Naive thymus-derived CD4-positive, alpha-beta T cell (primary cell): Measurements from ENCODE around the gene MICAL3. TPM values are rescaled to one million over a fixed set of nuclear protein-coding genes. Genes with fewer than 3 reads are reported as not detected.
"Not testable (repeated sequence)": the region's sequence is repeated elsewhere in the genome, so short reads cannot be mapped to it uniquely, and the experiment has no call there.

ENCODE experiments used
- ATAC-seq: fragments of 150-1000 bp; cut with Tn5 transposase; 2 replicates; pipeline ENCODE4 v1.10.0; 2021; ENCODE audit warnings: mild to moderate bottlenecking, moderate library complexity
- CTCF ChIA-PET: fragments of 350-600 bp; sonication (Branson Sonifier 250); formaldehyde crosslinking; loops from one replicate; lab custom pipeline; 2021; ENCODE audit warnings: antibody characterized with exemption; lab: Charles Lee
- POLR2A ChIA-PET: fragments of 350-600 bp; sonication (Branson Sonifier 250); formaldehyde crosslinking; loops from one replicate; lab custom pipeline; 2021; ENCODE audit warnings: antibody characterized with exemption, inconsistent platforms; lab: Charles Lee
- DNase-seq, 9 donors: peaks; one replicate each; pipeline versions ENCODE4 v3.0.0 to v3.0.0-alpha.2; 2020 to 2022; ENCODE audit warnings: mixed read lengths in 1 of 9
- H3K27ac ChIP-seq: one replicate; pipeline ENCODE4 v1.7.0; 2013; ENCODE audit warnings: mild to moderate bottlenecking, low read depth, low read length, moderate library complexity
- H3K27me3 ChIP-seq, 2 donors: one replicate each; pipeline ENCODE4 v1.7.0; 2013; ENCODE audit warnings: low read length in 2 of 2, mild to moderate bottlenecking in 2 of 2, moderate library complexity in 2 of 2; ENCODE audit not compliant: control insufficient read depth in 2 of 2, insufficient read depth in 2 of 2
- H3K36me3 ChIP-seq, 3 experiments: 1 replicate in 2 of 3; 2 replicates in 1 of 3; pipeline ENCODE4 v1.7.0; 2013; ENCODE audit warnings: low read length in 3 of 3, mild to moderate bottlenecking in 3 of 3, moderate library complexity in 1 of 3; ENCODE audit not compliant: insufficient read depth in 3 of 3, control insufficient read depth in 2 of 3
- H3K4me1 ChIP-seq, 2 donors: one replicate each; pipeline ENCODE4 v1.7.0; 2013; ENCODE audit warnings: low read length in 2 of 2, mild to moderate bottlenecking in 2 of 2, moderate library complexity in 1 of 2; ENCODE audit not compliant: control insufficient read depth in 2 of 2, insufficient read depth in 2 of 2
- H3K4me3 ChIP-seq: 2 replicates; pipeline ENCODE4 v1.7.0; 2013; ENCODE audit warnings: mild to moderate bottlenecking, low read length
- H3K9me3 ChIP-seq, 3 experiments: 1 replicate in 2 of 3; 2 replicates in 1 of 3; pipeline ENCODE4 v1.7.0; 2013; ENCODE audit warnings: low read length in 3 of 3; ENCODE audit not compliant: control insufficient read depth in 2 of 3
- H3K27ac Mint-ChIP-seq, 9 donors: one replicate each; pipeline ENCODE4 v1.8.0; 2020 to 2022; ENCODE audit warnings: mixed read lengths in 9 of 9, mild to moderate bottlenecking in 8 of 9, moderate library complexity in 5 of 9, inconsistent platforms in 2 of 9
- H3K27me3 Mint-ChIP-seq, 5 donors: one replicate each; pipeline ENCODE4 v1.8.0; 2021 to 2022; ENCODE audit warnings: mixed read lengths in 5 of 5, mild to moderate bottlenecking in 1 of 5
- H3K36me3 Mint-ChIP-seq, 5 donors: one replicate each; pipeline ENCODE4 v1.8.0; 2020 to 2022; ENCODE audit warnings: mixed read lengths in 5 of 5, mild to moderate bottlenecking in 3 of 5, inconsistent platforms in 1 of 5
- H3K4me1 Mint-ChIP-seq, 7 donors: one replicate each; pipeline ENCODE4 v1.8.0; 2020 to 2022; ENCODE audit warnings: mixed read lengths in 7 of 7, mild to moderate bottlenecking in 3 of 7, inconsistent platforms in 1 of 7
- H3K4me3 Mint-ChIP-seq, 10 donors: one replicate each; pipeline ENCODE4 v1.8.0; 2020 to 2022; ENCODE audit warnings: mild to moderate bottlenecking in 10 of 10, mixed read lengths in 10 of 10, moderate library complexity in 6 of 10, inconsistent platforms in 2 of 10
- H3K9me3 Mint-ChIP-seq, 11 donors: one replicate each; pipeline ENCODE4 v1.8.0; 2020 to 2022; ENCODE audit warnings: mixed read lengths in 11 of 11, mild to moderate bottlenecking in 4 of 11, inconsistent platforms in 1 of 11, moderate library complexity in 1 of 11
- intact Hi-C, 2 donors: fragments of 100-400 bp; cut with micrococcal nuclease; formaldehyde crosslinking; loops; one replicate each; pipeline ENCODE4 v1.15.1; 2023
- polyA plus RNA-seq, 2 donors: library from polyadenylated mRNA; unstranded; fragments of 300-500 nt; fragmentation: Illumina TruSeq; gene quantifications; one replicate each; pipeline ENCODE4 v1.2.3, GENCODE V29; 2021
- total RNA-seq, 6 experiments: library from RNA in 5 of 6; stranded (reverse) in 5 of 6; gene quantifications; 1 replicate in 5 of 6; 2 replicates in 1 of 6; pipeline ENCODE4 v1.2.3 and lab custom pipeline; 2021 to 2026

The MICAL3 gene
- total and polyA plus RNA-seq, 7 experiments from 2014 or later: 0.28 to 43.9 (median 11.4) TPM

GRCh38 chr22:17764852-17765251 is 259.5 kb downstream of the MICAL3 start:
- H3K36me3 Mint-ChIP-seq, H3K9me3 ChIP-seq, intact Hi-C loops, H3K27ac ChIP-seq, CTCF ChIA-PET, H3K4me3 ChIP-seq, DNase-seq, H3K27me3 ChIP-seq, H3K9me3 Mint-ChIP-seq, ATAC-seq, H3K36me3 ChIP-seq: not testable (repeated sequence)
- Mint-ChIP-seq H3K27me3 (peaks cover 0 to 23% (median 0%) of the 10 kb centered on the region in 5 donors), H3K4me3 (peak overlapping the region in 1 of 10 donors; percentile 20), H3K27ac (peak overlapping the region in 6 of 9 donors; percentile 3 to 68 (median 28)), H3K4me1 (peaks cover 20 to 61% (median 47%) of the 10 kb centered on the region in 7 donors)
- H3K4me1 ChIP-seq: peaks cover 11% of the 10 kb centered on the region in 2 donors
- POLR2A ChIA-PET: interaction anchor here (1.2 kb wide), 1 partner anchor 10 kb away, joined by 3 read pairs; the partner anchor contains the start of gene BID

GRCh38 chr22:17764036-17764435 is 260.3 kb downstream of the MICAL3 start:
- peaks cover 0 to 5% (median 0%) of the 10 kb centered on the region in 5 donors for H3K36me3 Mint-ChIP-seq
- H3K9me3 ChIP-seq: no peaks in the 10 kb centered on the region
- no peak overlapping the region for H3K27ac ChIP-seq
- H3K27me3 ChIP-seq: no peaks in the 10 kb centered on the region
- H3K27me3 Mint-ChIP-seq: peaks cover 0 to 23% (median 0%) of the 10 kb centered on the region in 5 donors
- H3K36me3 ChIP-seq: no peaks in the 10 kb centered on the region
- ChIA-PET POLR2A (no interaction called here), CTCF (no interaction called here)
- DNase-seq (no peak), ATAC-seq (no peak)
- no peak overlapping the region for H3K4me3 ChIP-seq
- intact Hi-C loops: no loop called here
- peaks cover 11% of the 10 kb centered on the region in 2 donors for H3K4me1 ChIP-seq
- H3K27ac Mint-ChIP-seq: peak overlapping the region in 6 of 9 donors; percentile 7 to 68 (median 14)
- H3K4me1 Mint-ChIP-seq: peaks cover 20 to 56% (median 46%) of the 10 kb centered on the region in 7 donors
- peak overlapping the region in 2 of 10 donors; percentile 20 to 24 for H3K4me3 Mint-ChIP-seq
- no peaks in the 10 kb centered on the region for H3K9me3 Mint-ChIP-seq

GRCh38 chr22:17763442-17763841 is 260.9 kb downstream of the MICAL3 start:
- not testable (repeated sequence) for H3K4me3 ChIP-seq, ATAC-seq

GRCh38 chr22:17761138-17761488 is 263.2 kb downstream of the MICAL3 start:
- intact Hi-C loops: no loop called here
- H3K27ac ChIP-seq: no peak overlapping the region
- POLR2A ChIA-PET: no interaction called here

More at GRCh38 chr22:17763442-17763841, 260.9 kb downstream of the MICAL3 start:
- H3K27me3 ChIP-seq, H3K9me3 ChIP-seq, H3K27ac ChIP-seq, H3K36me3 ChIP-seq, H3K9me3 Mint-ChIP-seq, H3K4me3 Mint-ChIP-seq, DNase-seq, intact Hi-C loops, H3K36me3 Mint-ChIP-seq, CTCF ChIA-PET: not testable (repeated sequence)
- H3K27me3 Mint-ChIP-seq: peaks cover 0 to 23% (median 0%) of the 10 kb centered on the region in 5 donors
- POLR2A ChIA-PET: interaction anchor here (0.8 kb wide), 1 partner anchor 9 kb away, joined by 4 read pairs; no protein-coding TSS in a partner anchor
- peak overlapping the region in 3 of 9 donors; percentile 13 to 63 (median 52) for H3K27ac Mint-ChIP-seq
- peaks cover 20 to 60% (median 46%) of the 10 kb centered on the region in 7 donors for H3K4me1 Mint-ChIP-seq
- H3K4me1 ChIP-seq: peaks cover 11% of the 10 kb centered on the region in 2 donors

GRCh38 chr22:17754233-17754925 is 270.0 kb downstream of the MICAL3 start:
- Histone ChIP-seq H3K9me3 (no peaks in the 10 kb centered on the region), H3K36me3 (peaks cover 0 to 13% (median 0%) of the 10 kb centered on the region in 3 experiments), H3K27ac (no peak overlapping the region), H3K4me1 (no peaks in the 10 kb centered on the region), H3K4me3 (no peak overlapping the region), H3K27me3 (no peaks in the 10 kb centered on the region)
- peak in 4 of 9 donors; percentile 24 to 45 (median 30) for DNase-seq
- Mint-ChIP-seq H3K27me3 (no peaks in the 10 kb centered on the region), H3K4me1 (peaks cover 0 to 23% (median 7%) of the 10 kb centered on the region in 7 donors), H3K4me3 (no peak overlapping the region), H3K9me3 (no peaks in the 10 kb centered on the region), H3K27ac (peak overlapping the region in 3 of 9 donors; percentile 38 to 43 (median 40)), H3K36me3 (peaks cover 0 to 4% (median 3%) of the 10 kb centered on the region in 5 donors)
- POLR2A ChIA-PET: interaction anchor here (1.6 kb wide), 1 partner anchor 25 kb away, joined by 3 read pairs; no protein-coding TSS in a partner anchor
- intact Hi-C loops: loop anchor here (1.0 to 2.0 kb wide), 3 partner anchors 31 to 322 kb away; no protein-coding TSS in a partner anchor
- CTCF ChIA-PET: interaction anchor here (1.2 to 4.2 kb wide), 3 partner anchors 15 to 30 kb away, joined by 3 to 41 read pairs (median 9); no protein-coding TSS in a partner anchor
- ATAC-seq: peak; percentile 54

More at GRCh38 chr22:17761138-17761488, 263.2 kb downstream of the MICAL3 start:
- Mint-ChIP-seq H3K4me3 (peak overlapping the region in 1 of 10 donors; percentile 19), H3K36me3 (peaks cover 0 to 3% (median 0%) of the 10 kb centered on the region in 5 donors), H3K9me3 (no peaks in the 10 kb centered on the region), H3K27me3 (peaks cover 0 to 17% (median 0%) of the 10 kb centered on the region in 5 donors), H3K27ac (peak overlapping the region in 3 of 9 donors; percentile 21 to 73 (median 56)), H3K4me1 (peaks cover 11 to 49% (median 35%) of the 10 kb centered on the region in 7 donors)
- Histone ChIP-seq H3K9me3 (no peaks in the 10 kb centered on the region), H3K4me3 (no peak overlapping the region), H3K4me1 (no peaks in the 10 kb centered on the region), H3K27me3 (no peaks in the 10 kb centered on the region), H3K36me3 (no peaks in the 10 kb centered on the region)
- CTCF ChIA-PET: no interaction called here
- ATAC-seq (no peak), DNase-seq (no peak)

GRCh38 chr22:17753401-17753989 is 270.9 kb downstream of the MICAL3 start:
- POLR2A ChIA-PET: no interaction called here

More at GRCh38 chr22:17753401-17753989, 270.9 kb downstream of the MICAL3 start:
- H3K4me1 ChIP-seq: no peaks in the 10 kb centered on the region
- Mint-ChIP-seq H3K9me3 (no peaks in the 10 kb centered on the region), H3K27ac (peak overlapping the region in 1 of 9 donors; percentile 26), H3K4me3 (no peak overlapping the region), H3K4me1 (peaks cover 0 to 23% (median 6%) of the 10 kb centered on the region in 7 donors), H3K36me3 (peaks cover 0 to 4% (median 3%) of the 10 kb centered on the region in 5 donors), H3K27me3 (no peaks in the 10 kb centered on the region)
- H3K36me3 ChIP-seq: peaks cover 0 to 16% (median 0%) of the 10 kb centered on the region in 3 experiments
- H3K27me3 ChIP-seq: no peaks in the 10 kb centered on the region
- H3K27ac ChIP-seq: no peak overlapping the region
- DNase-seq: no peak
- CTCF ChIA-PET: interaction anchor here (4.2 kb wide), 1 partner anchor 31 kb away, joined by 41 read pairs; no protein-coding TSS in a partner anchor
- no peak overlapping the region for H3K4me3 ChIP-seq
- no peaks in the 10 kb centered on the region for H3K9me3 ChIP-seq
- intact Hi-C loops: no loop called here
- ATAC-seq: no peak
